RPMI8226 (cell line): ENCODE data around the gene GHR.

Experiments
- DNase-seq: peaks from one replicate; pipeline ENCODE4 v3.0.0-alpha.2; 2015

GHR gene

DNA sequence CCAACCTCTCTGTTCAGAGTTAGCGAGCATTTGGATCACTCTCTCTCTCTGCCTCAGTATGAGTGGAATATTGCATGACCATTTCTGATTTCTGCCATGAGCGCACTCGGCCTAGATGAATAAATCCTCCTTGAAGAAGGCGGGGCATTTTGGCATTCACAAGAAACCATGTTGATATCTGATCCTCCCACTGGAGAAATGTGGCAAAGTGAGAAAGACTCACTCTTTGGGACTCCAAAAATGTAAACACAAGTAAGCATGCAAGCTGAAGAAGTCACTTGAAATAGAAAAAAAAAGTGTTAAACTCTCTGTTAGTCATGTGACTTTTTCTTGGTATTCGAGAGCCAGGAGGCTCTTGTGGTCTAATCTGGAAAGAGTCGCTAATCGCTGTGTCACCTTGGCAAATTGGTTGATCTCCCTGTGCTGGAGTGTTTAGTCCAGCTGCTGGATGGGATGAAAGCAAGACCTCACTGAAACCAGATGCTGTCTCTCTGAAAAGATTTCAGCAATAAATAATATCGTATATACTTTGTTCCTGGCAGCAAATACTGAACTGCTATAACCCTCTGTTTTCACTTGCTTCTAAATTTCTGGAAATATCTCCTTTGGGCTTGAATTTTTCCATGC, 95.5 kb downstream of the GHR start:
- DNase-seq, result no peak

DNA sequence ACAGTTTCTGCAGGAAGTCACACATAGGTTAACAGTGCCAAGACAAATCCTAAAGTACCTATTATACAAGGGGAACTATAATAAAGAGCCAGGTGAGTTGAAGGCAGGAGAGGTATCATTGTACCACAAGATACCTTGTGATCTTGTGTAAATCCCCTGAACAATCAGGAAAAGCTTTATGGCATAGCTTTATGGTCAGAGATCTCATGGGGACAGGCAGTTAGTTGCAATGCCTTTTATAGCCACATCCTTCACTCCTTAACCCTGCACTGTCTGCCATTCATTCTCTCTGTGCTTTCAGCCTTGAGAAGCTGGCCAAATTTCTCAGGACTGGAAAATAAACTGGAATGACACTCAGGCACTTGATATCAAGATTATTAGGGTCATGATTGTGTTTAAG, 97.0 kb downstream of the GHR start:
- DNase-seq, result no peak

DNA sequence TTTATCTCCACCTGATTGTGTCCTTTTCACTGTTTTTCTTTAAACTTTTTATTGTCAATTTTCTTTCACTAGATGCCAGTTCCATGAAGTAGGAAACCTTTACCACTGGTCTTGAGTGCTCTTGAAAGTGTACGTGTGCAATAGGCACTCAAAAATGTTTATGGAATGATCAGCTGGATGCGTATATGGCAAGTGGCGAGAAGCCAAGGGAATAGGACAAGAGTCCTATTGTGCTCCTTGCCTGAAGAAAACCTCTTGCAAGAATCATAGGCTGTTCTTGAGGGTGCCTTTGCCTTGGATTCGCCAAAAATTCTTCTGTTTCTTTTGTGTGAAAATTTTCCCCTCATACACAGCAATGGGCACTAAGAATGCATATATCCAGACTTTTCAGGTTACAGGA, 97.7 kb downstream of the GHR start:
- no peak for DNase-seq

DNA sequence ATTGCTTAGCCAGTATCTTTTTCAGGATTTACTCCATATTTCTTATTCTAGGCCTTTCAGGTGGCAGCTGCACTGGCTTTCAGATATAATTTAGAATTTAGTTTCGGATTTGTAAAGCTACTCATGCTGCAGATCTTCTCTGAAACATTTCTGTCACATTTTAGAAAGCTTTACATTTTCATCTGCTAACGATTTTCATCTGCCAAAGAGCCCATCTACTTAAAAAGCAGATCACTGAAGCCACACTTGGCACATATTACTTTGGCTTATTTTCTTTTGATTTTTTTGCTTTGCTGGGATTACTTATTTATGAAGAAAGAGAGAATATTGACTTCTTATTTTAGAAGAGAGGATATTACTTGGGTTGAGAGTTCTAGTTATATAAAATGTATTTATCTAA, 98.2 kb downstream of the GHR start:
- DNase-seq, result no peak

DNA sequence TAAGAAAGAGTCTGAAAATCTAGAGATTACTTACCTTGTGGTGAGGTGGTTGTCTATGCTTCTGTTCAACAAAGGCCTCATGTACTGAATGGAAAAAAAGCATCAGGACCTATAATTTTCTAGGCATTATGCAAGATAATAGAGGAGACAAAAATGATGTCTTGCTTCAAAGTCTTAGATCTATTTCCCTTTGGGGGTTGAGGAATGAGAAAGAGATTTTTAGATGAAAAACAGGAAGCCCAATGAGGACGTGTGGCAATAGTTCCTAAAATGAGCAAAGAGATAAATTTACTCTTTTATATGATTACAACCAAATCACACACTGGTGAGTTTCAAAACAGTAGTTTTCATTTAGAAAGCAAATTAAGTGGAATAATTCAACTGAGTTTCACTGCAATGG, 99.5 kb downstream of the GHR start:
- no peak for DNase-seq

DNA sequence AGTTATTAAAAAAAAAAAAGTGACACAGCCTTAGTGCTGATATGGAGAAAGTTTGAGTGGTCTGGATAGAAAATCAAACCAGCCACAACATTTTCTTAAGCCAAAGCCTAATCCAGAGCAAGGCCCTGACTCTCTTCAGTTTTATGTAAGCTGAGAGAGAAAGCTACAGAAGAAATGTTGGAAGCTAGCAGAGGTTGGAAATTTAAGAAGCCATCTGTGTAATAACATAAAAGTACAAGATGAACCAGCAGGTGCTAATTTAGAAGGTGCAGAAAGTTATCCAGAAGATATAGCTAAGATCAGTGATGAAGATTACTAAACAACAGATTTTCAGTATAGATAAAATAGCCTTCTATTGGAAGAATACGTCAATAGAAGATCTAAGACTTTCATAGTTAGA, 102.9 kb downstream of the GHR start:
- DNase-seq, result no peak

DNA sequence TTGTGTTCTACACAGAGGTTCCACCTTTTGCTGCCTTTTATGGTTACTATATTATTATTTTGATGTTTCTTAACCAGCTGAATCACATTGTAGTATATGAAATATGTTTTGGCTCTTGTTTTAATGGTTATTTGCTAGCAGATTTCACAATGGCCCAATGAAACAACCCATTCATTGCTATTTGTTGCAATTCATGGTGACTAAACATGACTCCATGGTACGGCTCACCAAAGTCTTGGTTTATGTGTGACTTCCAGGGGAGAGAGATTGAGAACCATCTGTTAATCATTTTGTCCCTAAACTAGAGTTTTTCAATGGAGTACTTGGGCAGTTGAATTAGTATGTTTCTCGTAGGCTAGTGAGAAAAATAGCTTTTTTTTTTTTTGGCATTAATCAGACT, 108.4 kb downstream of the GHR start:
- no peak for DNase-seq

DNA sequence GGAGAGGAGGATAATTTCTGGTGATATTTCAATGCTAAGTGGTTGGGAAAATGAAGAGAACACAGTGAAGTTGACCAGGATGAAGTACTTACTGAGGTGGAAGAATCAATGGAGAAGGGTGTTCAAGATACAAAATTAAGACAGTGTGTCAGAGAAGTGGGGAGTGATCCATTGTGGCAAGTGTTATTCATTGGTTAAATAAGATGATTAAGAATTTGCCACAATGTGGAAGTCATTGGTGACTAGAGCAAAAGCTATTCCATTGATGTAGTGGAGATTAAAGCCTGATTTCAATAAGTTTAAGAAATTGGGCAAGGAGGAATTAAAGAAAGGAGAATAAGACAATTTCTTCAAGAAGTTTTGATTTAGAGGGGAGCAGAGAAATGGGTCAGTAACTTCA, 118.9 kb downstream of the GHR start:
- DNase-seq, result no peak

DNA sequence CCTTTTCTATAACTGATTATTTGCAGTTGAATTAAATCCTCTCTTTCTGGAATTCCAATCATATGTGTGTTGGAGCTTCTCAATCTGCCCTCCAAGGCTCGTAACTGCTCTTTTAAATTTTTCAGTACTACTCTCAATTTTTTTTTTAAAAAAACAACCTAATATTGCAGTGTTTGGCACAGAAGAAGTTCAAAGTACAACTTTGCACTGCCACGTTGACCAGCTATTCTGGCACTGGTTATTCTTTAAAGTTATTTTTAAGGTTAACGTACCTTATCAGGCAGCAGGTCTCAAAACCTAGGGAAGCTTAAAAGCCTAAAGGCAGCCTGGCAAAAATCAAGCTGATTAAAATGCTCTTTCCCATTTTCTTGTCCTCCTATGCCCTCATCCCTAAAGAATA, 120.5 kb downstream of the GHR start:
- no peak for DNase-seq

DNA sequence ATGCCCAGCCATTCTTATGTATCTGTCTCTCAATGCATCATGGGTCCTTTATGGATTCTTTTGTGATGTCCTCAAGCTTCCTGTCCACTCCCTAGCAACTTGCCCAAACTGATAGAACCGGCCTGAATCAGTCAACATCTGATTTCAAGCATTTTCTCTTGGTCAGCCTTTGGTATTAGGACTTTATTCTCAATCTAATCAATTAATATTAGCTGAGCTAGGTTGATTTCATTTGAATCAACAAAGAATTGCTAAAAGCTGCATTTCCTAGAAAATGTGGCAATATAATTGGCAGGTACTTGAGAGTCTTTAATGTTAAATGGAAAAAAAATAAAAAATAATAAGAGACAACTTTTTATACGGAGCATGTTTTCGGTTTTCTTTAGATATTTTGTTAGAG, 121.8 kb downstream of the GHR start:
- no peak for DNase-seq

DNA sequence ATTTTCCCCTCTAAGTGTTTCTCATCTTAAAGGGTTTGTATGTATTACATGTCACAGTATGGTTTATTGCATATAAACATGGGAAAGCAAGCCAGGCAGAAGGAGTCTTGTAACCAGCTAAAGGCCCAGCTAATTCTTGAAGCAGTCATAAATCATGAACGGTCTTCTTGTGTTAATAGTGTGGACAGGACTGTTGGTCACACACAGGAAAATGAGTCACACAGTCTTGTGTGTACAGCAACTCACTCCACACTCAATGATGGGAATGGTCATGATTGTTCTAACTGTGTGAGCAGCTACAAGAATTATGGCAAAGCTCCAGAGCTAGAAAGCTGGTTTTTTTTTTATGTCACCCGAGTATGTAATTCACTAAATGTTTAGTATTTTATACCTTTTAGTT, 123.9 kb downstream of the GHR start:
- DNase-seq, result no peak

DNA sequence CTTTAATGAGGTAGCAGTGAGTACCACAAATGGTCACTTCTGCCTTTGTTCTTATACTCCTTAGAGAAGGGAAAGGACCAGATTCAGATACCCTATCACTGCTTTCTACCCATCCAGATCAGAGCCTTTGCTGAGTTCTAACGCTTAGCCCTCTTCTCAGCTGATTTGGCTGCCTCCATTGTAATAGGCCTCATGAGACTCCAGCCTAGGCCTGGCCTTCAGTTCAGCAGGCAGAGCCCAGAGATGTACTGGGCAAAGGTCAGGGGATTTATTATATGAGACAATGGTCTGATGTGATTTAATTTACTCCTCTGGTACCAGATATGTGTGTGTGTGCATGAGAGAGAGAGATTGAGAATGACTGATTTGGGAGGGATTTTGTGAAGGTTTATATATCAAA, 124.7 kb downstream of the GHR start:
- DNase-seq, result no peak

DNA sequence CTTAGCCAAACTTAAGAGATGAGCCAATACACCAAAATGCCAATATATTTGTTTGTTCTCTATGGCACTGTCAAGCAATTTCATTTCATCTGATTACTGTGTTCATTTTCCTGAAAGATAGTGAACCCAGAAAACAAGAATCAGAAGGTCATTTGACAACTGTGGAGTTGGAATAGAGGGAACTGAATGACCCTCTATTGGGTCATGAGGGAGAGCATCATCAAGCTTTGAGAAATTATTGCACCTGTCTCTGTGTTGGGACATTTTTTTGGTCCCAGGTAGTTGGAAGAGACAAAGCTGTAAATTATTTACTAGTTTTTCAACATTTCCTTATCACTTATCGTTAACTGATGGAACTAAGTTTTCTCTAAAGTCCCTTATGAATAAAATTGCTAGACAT, 129.4 kb downstream of the GHR start:
- no peak for DNase-seq

DNA sequence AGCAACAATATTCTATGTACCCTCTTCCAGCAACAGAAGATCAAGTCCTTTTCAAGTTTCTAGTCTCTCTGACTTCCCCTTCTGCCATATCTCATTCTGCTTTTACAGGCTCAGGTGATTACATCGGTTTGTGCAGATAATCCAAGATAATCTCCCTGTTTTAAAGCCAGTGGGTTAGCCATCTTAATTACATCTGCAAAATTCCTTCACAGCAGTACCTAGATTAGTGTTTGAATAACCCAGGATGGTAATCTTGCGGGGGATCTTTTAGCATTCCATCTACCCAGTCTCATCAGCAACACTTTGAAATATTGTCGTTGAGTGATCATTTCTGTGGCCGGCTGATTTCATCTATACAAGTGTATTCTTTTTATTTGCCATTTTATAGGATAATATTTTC, 130.2 kb downstream of the GHR start:
- DNase-seq, result no peak

DNA sequence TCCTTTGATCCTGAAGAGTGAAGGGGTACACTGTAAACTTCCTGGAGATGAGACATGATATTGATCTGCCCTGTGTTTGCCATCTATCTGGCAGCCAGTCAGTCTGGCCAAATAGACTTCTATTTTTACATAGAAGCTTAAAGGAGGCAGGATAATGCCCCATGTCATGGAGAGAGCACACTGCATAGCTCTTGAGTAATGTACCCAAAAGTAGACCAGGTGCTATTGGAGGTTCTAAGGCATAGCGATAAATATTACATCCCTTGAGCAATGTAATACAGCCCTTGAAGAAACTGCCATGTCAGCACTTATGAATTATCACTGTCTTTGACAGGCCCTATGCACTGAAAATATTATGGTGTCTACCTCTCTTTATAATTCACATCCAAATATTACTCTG, 131.8 kb downstream of the GHR start:
- no peak for DNase-seq

DNA sequence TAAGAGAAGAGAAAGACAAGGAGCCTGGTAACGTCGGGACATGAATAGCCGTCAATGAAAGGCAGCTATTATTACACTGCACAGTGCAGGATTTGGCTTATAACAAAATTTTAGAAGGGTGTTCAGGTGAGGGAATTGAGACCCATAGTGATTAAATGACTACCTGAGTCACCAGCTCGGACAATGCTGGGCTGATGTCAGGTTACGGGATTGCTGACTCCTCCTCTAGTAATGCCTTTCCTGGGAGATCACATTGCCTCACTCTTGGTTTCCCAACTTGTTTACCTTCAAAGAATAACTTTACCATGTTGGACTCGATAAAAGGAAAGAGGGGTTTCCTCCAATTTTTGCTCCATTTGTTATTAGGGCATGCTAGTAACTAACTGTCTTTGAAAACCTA, 132.6 kb downstream of the GHR start:
- DNase-seq, result no peak

DNA sequence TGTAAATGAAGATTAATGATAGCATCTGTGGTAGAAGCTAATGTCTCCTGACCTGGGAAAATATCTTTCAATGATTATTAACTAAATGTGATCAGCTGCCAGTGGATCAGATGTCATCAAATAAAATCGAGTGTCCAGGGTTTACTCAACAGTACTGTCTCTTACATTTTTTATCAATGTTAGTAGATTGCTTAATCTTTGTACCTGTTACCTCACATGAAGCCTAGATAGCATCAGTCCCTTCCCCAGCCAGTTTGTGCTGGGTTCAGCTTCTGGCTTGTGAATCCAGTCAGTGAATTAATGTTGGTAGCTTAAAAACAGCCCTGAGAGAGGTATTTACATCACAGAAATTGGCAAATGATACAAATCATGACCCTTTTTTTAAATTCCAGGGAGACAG, 134.4 kb downstream of the GHR start:
- no peak for DNase-seq

DNA sequence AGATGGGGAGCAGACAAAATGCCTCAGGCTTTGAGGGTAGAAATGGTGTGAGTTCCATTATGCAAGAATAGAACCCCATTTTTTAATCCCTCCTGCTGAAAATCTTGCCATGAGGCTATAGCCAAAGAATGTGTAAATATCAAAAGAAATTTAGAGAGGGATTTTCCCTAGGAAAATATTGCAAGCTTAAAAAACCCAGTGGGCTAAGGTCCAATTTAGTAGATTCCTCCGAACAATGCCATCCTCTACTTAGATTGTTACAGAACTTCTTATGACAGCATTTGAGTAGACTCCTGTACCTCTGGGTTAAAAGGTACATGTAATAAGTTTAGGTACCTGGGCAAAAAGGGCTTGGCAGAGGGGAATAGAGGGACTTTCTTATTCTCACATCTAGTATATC, 138.4 kb downstream of the GHR start:
- DNase-seq, result no peak

DNA sequence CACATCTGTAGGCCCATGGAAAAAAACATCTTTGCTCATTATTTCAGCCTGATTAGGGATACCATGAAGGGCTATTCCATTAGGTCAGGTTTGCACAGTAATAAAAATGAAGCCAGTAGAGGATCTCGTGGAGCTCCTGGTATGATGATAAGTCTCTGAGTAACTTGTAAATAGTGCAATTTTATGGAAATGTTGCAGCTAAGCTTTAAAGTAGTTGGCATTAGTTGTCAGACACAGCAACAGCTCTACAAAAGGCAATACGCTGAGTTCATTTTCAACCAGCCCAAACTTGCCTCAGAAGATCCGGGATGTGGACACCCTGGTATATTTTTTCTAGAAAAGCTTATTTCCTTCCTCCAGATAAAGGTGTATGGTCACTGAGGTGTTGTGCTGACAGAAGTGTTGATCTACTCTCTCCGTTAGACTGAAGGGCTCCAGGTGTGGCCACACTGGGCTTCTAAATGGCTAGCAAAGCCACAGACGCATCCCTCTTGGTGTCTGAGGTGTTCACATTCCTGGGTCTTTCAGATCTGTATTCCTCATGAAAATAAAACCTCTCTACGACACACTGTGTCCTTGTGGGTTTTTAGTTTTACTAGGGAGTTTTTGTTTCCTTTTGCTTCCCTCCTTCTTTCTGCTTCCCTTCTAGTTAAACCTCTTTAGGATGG, 141.6 kb downstream of the GHR start:
- DNase-seq, result no peak

DNA sequence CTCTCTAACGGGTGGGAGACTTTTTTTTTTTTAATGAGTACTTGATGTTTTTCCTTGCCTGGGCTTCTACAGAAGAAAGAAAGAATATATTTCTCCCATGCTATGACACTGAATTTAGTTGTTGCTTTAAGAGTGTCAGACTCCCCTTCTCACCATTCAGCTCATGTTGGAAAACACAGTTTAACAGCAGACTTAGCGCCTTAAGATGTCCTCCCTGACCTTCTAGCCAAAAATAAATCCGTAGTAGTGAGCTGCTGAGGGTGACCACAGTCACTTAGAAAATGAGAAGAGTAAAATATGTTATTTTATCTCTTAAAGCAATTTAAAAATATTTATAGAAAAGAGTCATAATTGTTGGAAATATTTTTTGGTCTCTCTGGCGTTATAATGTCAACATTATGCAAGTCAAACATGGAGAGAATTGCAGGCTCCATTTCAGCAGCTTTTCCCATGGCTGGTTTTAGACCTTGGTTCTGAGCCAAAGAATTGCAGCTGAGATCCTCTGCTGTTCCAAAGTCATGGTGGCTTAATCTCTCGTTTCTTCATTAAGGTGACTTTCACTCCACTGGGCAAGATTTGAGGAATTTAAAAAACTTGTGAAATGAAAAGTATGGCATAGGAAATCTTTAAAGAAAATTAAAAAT, 143.5 kb downstream of the GHR start:
- DNase-seq, result no peak

DNA sequence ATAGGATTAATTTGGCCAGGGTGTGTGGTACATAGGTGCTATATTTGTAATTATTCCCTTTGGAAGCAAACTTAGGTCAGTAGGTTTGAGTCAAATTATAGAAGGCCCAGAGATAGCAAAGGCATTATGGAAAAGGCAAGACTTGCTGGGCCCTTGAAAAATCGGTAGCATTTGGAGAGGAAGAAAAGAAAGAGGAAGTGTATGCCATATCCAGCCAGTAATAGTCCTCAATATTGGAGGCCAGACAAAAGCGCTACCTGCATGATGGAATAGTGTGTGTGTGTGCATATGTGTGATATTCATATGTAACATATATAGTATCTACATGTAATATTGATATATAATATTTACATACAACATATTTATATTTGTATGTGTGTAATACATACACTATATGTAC, 146.1 kb downstream of the GHR start:
- DNase-seq, result no peak

DNA sequence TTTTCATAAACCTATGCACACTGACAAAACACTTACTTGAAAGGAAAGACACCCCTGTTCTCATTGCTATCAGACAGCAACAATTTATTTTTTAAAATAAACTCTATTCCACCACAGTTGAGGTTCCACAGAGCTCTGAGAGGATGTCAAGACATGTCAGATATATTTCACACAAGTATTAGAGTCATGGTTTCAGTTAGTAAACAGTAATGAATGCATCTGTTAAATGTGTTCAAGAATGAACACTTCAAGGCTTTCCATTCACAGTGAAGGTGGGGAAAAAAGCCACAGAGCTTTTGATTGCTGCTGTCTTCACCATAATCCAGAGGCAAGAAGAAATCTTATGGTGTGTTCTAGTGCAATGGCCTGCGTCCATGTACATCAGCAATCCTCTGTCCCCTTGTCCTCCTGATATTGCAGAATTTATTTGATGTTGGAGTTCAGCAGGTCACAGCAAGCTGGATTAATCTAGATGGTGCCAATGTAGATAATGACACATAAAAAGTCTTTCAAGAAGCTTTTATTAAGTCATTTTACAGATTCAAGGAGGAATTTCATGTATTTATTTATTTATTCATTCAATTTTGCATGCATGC, 146.8 kb downstream of the GHR start:
- DNase-seq, result no peak

DNA sequence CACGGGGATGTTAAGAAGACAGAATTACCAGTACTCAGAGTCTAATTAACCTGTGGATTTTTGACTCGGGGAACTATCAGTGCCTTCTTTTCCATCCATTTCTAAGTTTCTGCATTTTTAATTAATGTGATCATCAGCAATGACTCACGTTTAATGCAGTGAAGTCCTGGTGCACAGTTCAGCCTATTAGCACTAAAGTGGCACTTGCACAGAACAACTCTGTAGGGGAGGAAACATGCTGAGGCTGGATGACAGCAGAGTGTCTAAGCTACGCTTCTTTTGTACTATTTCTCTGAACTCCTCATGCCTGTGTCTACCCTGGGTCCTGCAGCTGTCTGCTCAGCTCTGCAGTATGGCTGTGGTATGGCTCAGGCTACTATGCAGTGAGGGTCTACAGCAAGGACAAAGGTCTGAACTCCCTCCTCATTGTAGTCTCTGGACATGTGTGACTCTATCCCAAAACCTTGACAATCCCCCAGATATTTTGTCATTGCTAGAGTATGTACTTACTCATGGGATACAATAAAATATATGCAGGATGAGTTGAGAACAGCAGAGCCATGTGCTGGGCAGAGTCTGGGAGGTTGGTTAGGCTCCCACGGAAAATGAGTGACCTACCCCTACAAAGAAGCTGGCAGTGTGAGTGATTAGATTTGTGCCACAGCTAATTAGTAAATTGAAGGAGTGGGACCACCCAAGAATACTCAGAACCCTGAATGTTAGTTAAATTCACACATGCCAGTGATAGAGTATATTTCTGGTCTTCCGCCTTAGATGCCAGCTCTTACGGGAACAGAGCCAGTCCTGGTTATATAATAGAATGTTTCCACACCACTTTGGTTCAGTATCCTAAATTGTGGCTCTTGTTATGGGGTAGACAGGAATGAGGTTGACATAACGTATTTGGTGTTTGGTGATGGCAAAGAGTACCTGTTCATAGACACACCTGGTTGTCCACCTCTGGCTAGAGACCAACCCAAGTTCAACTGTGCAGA, 148.0 kb downstream of the GHR start:
- no peak for DNase-seq
